HG03521 (cell line): ENCODE measurements around the gene ITLN2.
"Not testable (repeated sequence)": the region's sequence is repeated elsewhere in the genome, so short reads cannot be mapped to it uniquely, and the experiment has no call there.

ENCODE experiments used
- ATAC-seq: cut with Tn5 transposase; IDR thresholded peaks from one replicate; pipeline ENCODE4 v1.9.1; 2021; ENCODE audit warnings: mild to moderate bottlenecking, moderate library complexity; ENCODE audit not compliant: unreplicated experiment

The ITLN2 gene

DNA sequence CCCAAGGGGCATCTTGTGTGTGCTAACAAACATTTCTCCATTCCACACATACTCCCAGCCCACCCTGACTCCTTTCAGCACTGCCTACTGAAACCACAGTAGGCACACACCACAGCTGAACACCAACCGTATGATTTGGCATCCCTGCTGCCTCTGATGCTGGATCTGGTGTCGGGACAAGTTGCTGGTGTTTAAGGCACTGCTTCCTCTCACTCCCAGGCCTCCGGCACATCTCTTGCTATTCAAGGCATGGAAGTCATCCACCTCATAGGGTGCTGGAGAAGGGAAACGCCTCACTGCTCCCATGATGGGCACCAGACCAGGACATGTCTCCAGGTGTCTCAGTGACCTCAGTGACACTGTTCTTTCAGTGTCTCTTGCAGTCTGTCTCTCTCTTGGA lies 2.4 kb upstream of the ITLN2 start:
- ATAC-seq: no peak

DNA sequence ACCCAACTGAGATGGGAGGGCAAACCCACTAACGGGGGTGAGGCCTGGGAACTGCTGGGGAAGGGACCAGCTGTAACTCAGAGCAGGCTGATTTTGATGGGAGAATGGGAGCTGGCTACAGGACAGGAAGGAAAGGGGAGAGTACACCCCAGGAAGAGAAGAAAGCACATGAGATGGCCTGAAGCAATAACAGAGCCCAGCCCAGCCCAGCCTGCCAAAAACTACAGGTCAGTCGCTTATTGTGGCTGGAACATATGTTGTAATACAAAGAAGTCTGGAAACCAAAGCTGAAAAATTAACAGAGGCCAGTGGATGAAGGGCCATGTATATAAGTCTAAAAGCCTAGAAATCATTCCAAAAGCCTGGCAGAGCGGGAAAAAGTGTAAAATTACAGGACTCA lies 1.6 kb downstream of the ITLN2 start:
- ATAC-seq: no peak

DNA sequence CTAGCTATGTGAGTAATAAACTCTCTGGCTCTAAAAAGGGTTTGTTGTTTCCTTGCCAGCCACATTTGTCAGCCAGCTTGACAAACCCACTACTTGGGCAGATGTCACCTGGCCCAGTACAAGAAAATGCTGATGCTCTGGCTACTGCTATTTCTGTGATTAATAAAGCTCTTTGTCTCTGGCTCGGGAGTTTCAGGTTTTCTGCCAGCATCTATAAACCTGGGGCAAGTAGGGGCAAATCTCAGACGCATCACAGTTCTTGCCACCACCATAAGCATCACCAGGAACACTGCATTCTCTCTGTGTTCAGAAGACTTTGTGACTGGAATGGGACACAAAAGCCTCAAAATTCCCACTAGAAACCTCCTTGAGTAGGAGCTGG lies 2.5 kb downstream of the ITLN2 start:
- ATAC-seq: no peak

DNA sequence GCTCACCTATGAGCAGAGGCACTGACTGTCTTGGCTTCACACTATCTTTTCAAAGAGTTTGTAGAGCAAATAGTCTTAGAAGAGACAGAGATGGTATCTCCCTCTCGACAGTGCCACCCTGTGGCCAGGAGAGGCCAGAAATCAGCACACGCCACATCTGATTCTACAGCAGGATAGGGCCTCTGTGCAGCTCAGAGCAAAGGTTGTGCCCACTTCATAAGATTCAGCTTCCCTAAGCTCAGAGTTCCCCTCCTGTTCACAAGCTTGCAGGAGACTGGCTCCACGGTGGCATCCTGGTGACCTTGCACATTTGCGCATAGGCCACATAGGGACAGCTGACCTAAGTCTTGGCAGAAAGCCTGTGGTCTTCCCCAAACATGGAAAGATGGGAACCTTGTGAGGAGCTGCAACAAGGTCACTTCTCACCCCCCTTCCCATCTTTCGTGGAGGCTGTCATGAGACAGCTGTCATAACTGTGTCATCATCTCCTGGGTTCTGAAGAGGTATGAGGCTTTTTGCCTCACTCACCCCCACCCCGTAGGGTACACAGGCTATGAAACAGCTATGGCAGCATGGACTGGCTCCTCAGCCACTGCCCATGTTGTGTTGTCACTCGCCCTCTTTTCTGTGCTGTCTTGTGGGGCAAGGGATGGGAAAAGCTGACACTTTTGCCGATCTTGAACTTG lies 3.0 kb downstream of the ITLN2 start:
- ATAC-seq: no peak

DNA sequence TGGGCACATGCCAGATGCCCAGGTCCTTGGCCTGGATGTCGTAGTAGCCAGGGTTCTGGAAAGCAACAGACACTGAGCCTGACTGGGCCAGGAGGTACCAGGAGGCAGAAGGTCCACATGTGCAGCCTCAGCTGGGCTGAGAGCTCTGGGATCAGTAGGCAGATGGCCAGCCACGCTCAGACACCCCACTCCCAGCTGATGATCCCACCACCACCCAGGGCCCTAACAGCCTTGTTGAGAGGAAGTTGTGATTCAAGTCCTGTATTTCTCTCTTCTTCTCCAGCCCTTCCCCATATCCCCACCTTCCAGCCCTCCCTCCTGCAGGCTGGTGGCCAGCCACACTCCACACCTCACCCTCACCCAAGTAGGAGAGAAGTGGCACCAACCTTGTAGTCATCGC lies 4.0 kb downstream of the ITLN2 start:
- ATAC-seq: no peak

DNA sequence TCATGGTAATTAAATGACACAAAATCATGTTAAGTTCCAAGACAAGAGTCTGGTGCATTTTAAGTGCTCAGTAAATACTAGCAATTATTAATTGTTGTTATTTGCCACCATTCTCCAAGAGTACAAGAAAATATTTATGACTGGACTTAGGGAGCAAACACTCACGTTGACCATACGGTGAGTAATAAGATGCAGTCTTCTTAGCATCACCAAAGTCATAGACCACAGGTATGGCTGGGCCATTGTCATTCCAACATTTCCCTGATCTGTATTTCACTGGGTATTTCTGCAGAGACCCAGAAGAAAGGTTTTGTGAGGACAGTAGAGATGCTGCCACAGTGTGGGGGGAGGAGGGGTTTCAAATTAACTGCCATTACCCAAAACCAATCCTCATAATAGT lies 4.7 kb downstream of the ITLN2 start:
- ATAC-seq: no peak

DNA sequence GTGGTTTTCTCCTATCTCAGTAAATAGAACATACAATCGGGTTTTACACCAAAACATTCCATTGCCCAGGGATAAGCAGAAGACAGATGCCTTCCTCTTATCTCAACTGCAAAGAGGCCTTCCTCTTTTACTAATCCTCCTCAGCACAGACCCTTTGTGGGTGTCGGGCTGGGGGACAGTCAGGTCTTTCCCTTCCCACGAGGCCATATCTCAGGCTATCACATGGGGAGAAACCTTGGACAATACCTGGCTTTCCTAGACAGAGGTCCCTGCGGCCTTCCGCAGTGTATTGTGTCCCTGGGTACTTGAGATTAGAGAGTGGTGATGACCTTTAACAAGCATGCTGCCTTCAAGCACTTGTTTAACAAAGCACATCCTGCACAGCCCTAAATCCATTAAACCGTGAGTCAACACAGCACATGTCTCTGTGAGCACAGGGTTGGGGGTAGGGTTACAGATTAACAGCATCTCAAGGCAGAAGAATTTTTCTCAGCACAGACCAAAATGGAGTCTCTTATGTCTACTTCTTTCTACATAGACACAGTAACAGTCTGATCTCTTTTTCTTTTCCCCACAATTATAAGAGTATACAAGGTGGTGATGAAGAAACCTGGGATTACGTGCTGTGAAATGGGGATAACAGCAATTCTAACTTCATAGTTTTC lies 5.3 kb downstream of the ITLN2 start:
- ATAC-seq: not testable (repeated sequence)

DNA sequence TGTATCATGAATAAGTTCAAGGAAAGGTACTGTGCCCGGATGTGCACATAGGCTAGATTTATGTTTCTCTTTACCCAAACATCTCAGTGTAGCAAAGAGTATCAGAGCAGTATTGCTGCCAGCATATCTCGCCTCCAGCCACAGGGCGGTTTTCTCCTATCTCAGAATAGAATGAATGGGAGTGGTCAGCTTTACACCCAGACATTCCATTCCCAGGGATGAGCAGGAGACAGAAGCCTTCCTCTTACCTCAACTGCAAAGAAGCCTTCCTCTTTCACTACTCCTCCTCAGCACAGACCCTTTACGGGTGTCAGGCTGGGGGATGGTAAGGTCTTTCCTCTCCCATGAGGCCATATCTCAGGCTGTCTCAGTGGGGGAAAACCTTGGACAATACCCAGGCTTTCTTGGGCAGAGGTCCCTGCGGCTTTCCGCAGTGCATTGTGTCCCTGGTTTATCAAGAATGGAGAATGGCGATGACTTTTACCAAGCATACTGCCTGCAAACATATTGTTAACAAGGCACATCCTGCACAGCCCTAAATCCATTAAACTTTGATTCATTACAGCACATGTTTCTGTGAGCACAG lies 7.3 kb downstream of the ITLN2 start:
- not testable (repeated sequence) for ATAC-seq

DNA sequence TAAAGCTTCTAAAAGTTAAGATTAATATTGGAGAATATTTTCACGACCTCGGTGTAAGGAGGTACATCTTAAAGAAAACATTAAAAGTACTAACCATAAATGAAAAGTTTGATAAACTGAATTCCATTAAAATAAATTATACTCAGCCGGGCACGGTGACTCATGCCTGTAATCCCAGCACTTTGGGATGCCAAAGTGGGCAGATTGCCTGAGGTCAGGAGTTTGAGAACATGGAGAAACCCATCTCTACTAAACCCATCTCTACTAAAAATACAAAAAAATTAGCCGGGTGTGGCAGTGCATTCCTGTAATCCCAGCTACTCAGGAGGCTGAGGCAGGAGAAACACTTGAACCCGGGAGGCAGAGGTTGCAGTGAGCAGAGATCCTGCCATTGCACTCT lies 8.7 kb downstream of the ITLN2 start:
- not testable (repeated sequence) for ATAC-seq

DNA sequence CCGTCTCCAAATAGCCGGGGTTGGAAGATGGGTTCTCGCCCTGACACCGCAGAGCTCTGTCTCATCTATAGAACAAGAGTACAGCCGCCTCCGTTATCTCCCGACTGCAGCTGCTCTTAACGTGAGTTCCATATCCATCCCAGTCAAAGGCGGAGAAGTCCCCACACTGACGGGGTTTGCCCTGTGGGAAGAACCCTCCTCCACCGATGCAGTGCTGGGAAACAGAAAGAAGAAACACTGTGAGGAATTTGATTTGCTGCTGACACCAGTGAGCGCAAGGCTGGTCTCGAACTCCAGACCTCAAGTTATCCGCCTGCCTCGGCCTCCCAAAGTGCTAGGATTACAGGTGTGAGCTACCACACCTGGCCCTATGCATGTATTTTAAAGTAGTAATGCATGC lies 9.5 kb downstream of the ITLN2 start:
- ATAC-seq: no peak

DNA sequence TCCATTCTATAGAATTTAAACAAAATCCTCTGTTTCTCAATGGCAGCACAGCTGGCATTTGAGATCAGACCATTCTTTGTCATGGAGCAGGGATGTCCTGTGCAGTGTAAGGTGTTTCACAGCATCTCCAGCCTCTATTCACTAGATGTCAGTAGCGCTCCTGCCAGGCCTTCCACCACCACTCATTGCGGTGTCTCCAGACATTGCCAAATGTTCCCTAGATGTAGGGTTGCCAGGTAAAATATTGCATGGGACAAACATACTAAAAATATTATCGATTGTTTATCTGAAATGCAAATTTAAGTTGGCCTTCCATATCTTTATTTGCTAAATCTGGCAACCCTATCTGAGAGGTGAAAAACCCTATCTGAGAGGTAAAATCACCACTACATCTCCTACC lies 11.7 kb downstream of the ITLN2 start:
- no peak for ATAC-seq

DNA sequence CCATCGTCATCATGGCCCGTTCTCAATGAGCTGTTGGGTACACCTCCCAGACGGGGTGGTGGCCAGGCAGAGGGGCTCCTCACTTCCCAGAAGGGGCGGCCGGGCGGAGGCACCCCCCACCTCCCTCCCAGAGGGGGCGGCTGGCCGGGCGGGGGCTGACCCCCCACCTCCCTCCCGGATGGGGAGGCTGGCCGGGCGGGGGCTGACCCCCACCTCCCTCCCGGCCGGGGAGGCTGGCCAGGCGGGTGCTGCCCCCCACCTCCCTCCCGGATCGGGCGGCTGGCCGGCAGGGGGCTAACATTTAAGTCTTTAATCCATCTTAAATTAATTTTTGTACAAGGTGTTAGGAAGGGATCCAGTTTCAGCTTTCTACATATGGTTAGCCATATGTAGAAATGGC lies 17.9 kb downstream of the ITLN2 start:
- not testable (repeated sequence) for ATAC-seq

DNA sequence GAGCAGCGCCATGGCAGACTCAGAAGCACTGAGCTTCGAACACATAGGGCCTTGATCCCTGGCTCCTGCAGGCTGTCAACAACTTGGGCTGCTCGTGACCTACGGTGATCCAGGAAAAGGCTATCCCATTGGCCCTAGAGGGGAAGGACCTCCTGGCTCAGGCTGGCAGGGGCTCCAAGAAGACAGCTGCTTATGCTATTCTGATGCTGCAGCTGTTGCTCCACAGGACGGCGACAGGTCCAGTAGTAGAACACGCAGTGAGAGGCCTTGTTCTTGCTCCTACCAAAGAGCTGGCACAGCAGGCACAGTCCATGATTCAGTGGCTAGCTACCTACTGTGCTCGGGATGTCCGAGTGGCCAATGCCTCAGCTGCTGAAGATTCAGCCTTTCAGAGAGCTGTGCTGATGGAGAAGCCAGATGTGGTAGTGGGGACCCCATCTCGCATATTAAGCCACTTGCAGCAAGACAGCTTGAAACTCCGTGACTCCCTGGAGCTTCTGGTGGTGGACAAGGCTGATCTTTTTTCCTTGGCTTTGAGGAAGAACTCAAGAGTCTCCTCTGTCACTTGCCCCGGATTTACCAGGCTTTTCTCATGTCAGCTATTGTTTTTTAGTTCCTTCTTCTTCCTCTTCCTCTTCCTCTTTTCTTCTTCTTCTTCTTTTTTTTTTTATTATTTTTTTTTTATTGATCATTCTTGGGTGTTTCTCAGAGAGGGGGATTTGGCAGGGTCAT lies 18.9 kb downstream of the ITLN2 start:
- no peak for ATAC-seq

DNA sequence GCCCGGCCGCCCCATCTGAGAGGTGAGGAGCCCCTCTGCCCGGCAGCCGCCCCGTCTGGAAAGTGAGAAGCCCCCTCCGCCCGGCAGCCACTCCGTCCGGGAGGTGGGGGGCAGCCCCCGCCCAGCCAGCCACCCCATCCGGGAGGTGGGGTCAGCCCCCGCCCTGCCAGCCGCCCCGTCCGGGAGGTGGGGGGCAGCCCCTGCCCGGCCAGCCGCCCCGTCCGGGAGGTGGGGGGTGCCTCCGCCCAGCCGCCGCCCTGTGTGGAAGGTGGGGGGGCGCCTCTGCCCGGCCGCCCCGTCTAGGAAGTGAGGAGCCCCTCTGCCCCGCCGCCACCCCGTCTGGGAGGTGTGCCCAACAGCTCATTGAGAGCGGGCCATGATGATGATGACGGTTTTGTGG lies 21.3 kb downstream of the ITLN2 start:
- not testable (repeated sequence) for ATAC-seq

DNA sequence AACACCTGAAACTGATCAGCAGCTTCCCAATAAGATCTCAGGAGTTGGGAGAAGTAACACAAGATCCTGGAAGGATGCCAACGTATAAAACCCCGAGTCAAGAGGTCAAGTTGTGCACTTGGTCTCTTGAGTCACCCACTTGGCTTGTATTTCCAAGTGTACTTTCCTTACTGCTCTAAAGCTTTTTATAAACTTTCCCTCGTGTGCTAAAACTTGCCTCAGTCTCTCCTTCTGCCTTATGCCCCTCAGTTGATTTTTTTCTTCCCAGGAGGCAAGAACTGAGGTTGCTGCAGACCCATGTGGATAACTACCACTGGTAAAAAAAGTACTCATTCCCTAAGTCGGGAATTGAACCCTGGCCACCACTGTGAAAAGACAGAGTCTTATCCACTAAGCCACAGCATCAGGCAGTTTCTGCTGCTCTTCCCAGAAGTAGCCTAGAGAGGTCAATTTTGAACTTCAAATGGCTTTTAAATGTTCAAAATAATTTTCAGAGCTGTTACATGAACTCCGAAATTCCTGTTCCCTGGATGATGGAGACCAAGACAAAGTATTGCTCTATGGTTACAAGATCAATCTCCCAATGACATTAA lies 28.9 kb downstream of the ITLN2 start:
- no peak for ATAC-seq

DNA sequence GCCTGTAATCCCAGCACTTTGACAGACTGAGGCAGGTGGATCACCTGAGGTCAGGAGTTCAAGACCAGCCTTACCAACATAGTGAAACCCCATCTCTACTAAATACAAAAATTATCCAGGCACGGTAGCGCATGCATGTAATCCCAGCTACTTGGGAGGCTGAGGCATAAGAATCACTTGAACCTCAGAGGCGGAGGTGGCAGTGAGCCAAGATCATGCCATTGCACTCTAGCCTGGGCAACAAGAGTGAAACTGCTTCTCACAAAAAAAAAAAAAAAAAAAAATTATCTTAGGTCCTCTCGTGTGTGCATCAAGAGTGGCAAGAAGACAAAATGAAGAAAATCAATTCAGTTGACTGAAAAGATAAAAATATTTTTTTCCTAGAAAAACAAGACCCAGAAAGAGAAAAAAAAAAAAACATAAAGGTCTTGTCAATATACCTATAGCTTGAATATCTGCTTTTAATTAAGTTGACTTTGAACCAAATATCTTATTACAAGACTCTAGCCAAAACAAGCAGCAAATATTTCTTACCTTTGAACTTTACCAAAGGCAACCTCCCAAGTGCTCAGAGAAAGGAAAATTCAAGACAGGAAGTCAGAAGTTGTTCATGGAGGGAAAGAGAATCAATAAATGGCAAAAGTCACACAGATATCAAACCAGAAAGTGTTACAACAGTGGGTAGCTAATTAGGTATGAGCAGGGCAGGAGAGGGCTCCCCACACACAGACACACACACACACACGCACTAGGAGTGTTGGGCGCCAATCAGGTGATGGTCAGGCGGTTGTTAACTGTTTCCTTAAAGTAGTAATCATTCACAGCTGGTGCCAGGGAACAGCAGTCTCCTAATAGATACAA lies 29.6 kb downstream of the ITLN2 start:
- ATAC-seq: no peak

DNA sequence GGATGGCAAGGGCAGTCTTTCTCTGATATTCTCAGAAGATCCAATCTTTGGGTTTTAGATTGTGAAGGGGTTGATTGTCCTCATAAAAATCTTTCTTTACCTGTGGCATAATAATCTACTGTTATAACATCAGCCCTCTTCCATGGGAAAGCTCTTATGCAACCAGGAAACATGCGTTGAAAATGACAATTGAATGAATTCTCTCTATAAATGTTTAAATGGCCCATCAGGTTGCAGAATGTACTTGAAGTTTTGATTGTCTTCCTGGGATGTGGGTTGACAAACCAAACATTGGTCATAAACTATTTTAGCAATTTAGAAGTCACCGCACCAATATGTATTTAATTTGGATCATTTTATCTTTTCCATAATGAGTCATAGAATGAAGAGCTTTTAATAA lies 37.9 kb downstream of the ITLN2 start:
- no peak for ATAC-seq

DNA sequence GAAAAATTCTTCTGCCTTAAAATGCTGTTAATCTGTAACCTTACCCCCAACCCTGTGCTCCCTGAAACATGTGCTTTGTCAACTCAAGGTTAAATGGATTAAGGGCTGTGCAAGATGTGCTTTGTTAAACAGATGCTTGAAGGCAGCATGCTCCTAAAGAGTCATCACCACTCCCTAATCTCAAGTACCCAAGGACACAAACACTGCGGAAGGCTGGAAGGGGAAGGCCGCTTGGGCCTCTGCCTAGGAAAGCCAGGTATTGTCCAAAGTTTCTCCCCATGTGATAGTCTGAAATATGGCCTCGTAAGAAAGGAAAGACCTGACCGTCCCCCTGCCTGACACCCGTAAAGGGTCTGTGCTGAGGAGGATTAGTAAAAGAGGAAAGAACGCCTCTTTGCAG lies 41.4 kb downstream of the ITLN2 start:
- ATAC-seq: not testable (repeated sequence)

DNA sequence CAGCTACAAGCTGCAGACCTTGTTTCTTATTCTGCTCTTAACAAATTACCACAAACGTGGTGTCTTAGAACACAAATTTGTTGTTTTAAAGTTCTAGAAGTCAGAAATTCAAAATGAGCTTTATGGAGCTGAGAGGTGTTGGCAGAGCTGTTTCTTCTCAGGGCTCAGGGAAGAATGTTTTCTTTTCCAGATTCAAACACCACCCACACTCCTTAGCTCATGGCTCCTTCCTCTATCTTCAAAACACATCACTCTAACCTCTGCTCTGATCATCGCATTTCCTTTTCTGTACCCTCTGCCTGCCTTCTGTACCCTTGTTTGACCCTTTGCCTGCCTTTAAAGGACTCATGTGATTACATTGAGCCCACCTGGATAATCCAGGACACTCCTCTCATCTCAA lies 42.7 kb downstream of the ITLN2 start:
- ATAC-seq: no peak

DNA sequence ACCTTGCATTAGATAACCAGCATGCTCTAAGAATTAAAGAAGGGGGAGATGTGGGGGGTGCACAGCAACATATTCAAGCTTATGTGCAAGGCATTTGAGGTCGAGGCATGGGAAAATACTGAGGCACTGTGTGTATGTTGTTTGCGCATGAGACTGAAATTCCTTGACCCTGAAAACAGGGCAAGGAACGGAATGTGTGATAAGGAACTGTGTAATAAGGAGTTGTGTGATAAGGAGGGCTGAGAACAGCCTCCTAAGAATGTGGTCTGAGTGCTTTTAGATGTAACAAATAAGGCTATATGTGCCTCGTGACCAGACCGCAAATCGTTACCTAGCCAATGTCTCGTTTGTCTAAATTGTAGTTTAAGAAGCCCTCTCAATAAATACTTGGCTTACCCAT lies 43.2 kb downstream of the ITLN2 start:
- no peak for ATAC-seq
